EL (cell line): ENCODE measurements around the gene GRAMD1C.
"Not testable (repeated sequence)": the region's sequence is repeated elsewhere in the genome, so short reads cannot be mapped to it uniquely, and the experiment has no call there.

ENCODE experiments used
- DNase-seq: peaks from one replicate; pipeline ENCODE4 v3.0.0-alpha.2; 2016

Gene GRAMD1C

GRCh38 chr3:113838631-113839209, at the start of gene GRAMD1C:
TSS of gene GRAMD1C (plus strand) at chr3:113838788. CDS start at chr3:113838910, 122 bp downstream.
- DNase-seq, result peak; percentile 88

DNA sequence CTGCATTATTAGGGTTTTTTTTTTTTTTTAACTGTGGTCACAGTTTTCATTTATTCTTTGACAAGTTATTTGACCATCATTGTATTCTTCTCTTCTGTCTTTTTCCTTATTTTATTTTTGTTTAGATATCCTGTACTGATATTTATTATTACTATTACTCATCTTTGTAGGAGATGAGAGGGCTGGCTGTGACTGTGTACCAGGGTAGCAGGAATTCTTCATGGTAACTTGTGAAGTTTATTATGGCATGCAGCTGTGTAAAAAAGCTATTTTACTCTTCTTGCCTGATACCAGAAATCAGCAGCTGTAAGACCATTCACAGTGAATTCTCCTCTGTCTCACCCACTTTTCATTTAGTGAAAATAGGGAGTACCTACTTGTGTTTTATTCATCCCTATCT, 47.2 kb upstream of the GRAMD1C start:
- peak; percentile 8 for DNase-seq

GRCh38 chr3:113794526-113794925, 44.1 kb upstream of the GRAMD1C start:
- no peak for DNase-seq

- no peak for DNase-seq
These were observed 42.9 kb upstream of the GRAMD1C start for GRCh38 chr3:113795693-113796092.

- no peak for DNase-seq
These were observed 35.7 kb upstream of the GRAMD1C start for GRCh38 chr3:113802795-113803455.

GRCh38 chr3:113804661-113805060, 33.9 kb upstream of the GRAMD1C start:
- DNase-seq, result no peak

- no peak for DNase-seq
These were observed 33.3 kb upstream of the GRAMD1C start for GRCh38 chr3:113805249-113805648.

DNA sequence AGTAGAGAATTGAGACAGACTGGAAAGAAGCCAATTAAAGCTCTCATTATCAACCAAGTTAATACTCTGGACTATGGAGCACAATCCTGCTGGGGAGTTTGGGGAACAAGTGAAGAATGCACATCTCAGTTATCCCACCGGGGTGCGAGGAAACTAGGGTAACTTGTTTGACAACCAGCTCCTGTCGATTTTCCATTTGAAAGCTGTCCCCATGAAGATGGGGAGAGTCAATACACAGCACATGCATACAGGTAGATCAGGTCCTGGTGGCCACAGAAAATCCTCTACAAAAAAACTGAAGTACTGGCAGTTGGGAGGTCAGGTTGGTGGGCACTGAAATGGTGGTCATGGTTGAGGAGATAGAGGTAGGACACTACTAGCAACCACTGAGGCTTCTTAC, 25.7 kb upstream of the GRAMD1C start:
- no peak for DNase-seq

DNA sequence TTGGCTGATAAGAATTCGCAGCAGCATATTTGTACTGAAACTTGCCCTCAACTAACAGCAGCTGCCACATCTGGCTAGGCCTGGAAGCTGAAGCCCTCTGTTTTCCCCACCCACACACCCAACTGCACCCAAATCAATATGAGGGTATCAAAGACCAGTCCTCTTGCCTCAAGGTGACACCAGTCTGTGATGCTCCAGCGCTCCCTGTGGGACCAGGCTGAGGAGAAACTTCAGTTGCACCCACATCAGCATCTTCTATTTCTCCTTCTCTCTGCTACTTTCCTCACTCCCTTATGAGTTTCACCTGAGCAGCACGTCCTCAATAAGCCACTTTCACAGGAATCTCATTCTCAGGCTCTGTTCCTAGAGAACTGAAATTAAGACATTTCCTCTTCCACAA, 18.7 kb upstream of the GRAMD1C start:
- no peak for DNase-seq

- peak; percentile 9 for DNase-seq
These were observed 13.5 kb upstream of the GRAMD1C start for GRCh38 chr3:113825090-113825489.

DNA sequence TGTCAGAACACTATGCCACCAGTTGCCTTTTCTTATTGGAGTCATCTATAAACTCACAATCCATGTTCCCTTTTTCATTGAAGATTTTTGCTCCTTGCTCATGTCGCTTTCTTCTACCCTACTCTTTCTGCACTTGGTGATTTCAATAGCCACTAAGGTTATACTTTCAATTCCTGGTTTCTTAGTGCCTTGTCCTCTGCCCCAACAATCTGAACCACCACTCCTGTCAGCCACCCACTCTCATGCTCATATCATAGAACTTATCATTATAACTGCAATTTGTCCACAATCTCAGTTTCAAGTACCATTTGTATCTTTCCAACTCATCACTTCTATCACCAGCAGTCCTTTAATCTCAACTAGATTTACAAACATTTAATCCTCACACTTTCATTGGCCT, 10.0 kb upstream of the GRAMD1C start:
- DNase-seq, result no peak

DNA sequence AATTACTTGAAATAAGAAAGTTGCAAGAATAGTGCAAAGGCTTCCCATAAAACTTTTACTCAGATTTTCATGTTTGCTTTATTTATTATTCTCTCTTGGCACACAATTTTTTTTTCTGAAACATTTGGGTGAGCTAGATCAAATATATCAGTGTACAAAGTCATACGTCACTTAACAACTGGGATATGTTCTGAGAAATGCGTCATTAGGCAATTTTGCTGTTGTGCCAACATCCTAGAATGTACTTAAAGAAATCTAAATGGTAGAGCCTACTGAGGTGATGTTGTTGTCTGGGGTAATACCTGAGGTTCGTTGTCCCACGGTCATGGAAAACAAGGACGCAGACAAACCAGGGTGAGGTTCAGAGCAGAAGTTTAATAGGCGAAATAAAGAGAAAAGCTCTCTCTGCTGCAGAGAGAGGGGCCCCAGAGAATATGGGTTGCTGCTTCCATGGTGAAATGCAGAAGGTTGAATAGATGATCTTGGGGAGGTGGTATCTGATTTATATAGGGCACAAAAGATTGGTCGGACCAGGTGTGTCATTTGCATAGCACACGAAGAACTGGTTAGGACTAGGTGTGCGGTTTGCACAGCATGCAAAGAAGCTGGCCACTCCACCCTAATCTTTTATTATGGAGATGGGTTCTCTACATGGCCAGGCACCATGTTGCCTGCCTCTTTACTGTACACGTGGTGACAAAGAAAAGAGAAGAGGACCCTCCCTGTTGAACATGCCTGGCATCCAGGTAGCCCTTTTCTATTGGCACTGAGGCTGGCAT, 8.8 kb upstream of the GRAMD1C start:
- DNase-seq, result no peak

DNA sequence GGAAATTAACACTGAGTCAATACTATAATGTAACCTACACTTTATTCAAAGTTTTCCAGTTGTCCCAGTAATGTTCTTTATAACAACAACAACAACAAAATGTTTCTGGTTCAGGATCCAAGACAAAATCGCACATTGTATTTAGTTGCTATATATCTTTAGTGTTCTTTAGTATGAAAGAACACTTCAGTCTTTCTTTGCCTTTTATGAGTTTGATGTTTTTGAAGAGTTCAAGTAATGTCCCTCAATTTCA, 7.6 kb upstream of the GRAMD1C start:
- no peak for DNase-seq

- no peak for DNase-seq
These were observed 6.0 kb upstream of the GRAMD1C start for GRCh38 chr3:113832477-113833164.

DNA sequence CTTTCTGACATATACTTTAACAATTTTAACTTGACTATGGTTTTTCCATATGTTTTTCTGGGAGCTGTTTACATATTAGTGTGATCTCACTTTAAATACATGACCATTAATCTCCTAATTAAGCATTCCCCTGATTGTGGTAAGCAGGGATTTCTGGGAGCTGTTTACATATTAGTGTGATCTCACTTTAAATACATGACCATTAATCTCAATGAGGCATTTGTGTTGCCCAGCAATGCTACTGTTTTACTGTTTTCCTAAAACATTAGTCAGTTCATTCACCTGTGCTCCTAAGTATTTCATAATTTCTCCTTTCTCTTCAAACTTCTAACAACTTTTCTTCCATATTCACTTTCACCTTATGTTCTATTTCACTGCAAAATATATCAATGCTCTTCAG, 3.6 kb upstream of the GRAMD1C start:
- no peak for DNase-seq

GRCh38 chr3:113839551-113839950, 963 bp downstream of the GRAMD1C start:
- no peak for DNase-seq

- DNase-seq, result peak; percentile 38
These were observed 6.1 kb downstream of the GRAMD1C start for GRCh38 chr3:113844622-113845222.

DNA sequence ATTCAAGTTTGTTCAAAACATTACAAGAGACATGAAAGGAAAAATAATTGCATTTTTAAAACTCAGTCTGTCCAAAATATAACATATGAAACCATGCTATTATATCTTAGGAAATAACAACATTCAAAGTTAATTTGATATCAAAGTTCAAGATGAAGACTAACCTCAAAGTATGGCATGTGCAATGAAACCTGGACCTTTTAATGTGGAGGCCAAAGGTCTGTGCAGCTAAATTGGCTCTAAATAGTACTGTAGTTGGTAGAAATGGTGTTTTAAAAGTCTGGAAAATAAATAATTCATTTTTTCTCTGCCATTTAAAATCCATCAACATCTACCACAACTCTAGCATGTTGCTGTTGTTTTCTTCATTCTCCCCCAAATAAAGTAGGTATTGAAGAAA, 8.7 kb downstream of the GRAMD1C start:
- DNase-seq, result no peak

DNA sequence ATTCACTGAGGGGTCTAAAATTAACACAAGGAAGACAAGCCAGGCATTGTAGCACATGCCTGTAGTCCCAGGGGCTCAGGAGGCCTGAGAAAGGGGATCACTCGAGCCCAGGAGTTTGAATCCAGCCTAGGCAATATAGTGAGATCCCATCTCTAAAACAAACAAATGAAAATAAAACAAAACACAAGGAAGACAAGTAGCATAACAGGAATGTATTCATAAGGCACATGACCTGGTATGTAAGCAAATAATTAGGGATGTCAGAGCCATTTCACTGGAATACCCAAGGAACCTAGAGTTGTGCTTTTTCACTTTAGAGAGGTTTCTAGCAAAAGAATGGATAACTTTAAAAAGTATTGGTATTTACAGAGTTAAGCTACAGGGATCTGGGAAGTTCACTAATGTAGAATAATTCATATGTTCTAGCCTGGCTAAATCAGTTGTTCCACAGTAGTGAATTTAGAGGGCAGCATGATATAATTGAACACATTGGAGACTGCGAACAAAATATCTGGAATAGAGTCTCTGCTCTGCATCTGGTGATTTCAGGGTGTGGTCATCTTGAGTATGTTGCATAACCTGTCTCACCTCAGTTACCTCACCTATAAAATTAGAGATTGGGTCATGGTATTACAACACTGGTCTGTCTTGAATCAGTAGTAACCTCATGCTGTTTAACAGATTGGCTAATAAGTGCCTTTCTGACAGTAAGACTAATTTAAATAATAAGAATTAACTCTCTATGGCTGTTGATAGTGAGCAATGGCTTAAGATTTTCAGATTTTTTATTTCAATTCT, 9.3 kb downstream of the GRAMD1C start:
- DNase-seq, result no peak

GRCh38 chr3:113849071-113849470, 10.5 kb downstream of the GRAMD1C start:
- DNase-seq, result not testable (repeated sequence)

DNA sequence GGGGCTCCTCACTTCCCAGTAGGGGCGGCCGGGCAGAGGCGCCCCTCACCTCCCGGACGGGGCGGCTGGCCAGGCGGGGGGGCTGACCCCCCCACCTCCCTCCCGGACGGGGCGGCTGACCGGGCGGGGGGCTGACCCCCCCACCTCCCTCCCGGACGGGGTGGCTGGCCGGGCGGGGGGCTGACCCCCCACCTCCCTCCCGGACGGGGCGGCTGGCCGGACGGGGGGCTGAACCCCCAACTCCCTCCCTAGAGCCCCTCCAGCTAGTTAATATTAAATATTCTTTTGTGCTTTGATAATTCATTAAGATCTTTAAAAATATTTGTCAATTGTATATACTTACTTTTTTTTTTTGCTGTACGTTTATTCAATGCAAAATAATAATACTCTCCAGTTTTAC, 11.3 kb downstream of the GRAMD1C start:
- not testable (repeated sequence) for DNase-seq

DNA sequence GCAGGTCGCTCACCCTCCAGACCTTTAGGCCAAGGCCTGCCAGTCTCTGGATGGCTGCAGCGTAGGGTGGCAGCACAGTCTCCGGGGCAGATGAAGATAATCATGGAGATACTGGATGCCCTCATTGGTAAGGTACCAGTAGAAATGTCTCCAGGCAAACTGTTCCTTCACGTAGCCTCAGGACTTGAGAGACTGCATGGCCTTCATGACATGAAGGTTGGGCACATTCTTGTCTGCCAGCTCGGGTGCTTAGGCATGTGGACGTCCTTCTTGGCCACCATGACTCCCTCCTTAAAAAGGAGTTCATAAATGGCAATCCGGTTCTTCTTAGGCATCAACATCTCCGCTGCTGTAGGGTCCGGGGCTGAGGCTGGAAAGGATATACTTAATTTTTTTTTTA, 11.8 kb downstream of the GRAMD1C start:
- not testable (repeated sequence) for DNase-seq

GRCh38 chr3:113852506-113852905, 13.9 kb downstream of the GRAMD1C start:
- DNase-seq, result no peak
